ENCODE data around the gene COL17A1.

Gene COL17A1

GRCh38 chr10:103991393-103992128 lies 94.1 kb downstream of the COL17A1 start:
- Histone ChIP-seq H3K27me3 (ENCODE audit: control insufficient read depth, insufficient read depth, low read length) (no peaks in the 10 kb centered on the region), H3K4me1 (ENCODE audit: control insufficient read depth, insufficient read depth, low read length) (no peaks in the 10 kb centered on the region), H3K9me3 (ENCODE audit: control insufficient read depth, low read length) (no peaks in the 10 kb centered on the region), H3K9ac (ENCODE audit: low read length) (no peak overlapping the region), H3K4me3 (ENCODE audit: low read length) (no peak overlapping the region), H3K36me3 (ENCODE audit: control insufficient read depth, insufficient read depth, low read length) (no peaks in the 10 kb centered on the region)

- Histone ChIP-seq H3K27me3 (ENCODE audit: control insufficient read depth, insufficient read depth, low read length) (no peaks in the 10 kb centered on the region), H3K9me3 (ENCODE audit: control insufficient read depth, low read length) (no peaks in the 10 kb centered on the region), H3K4me3 (ENCODE audit: low read length) (no peak overlapping the region), H3K36me3 (ENCODE audit: control insufficient read depth, insufficient read depth, low read length) (no peaks in the 10 kb centered on the region), H3K9ac (ENCODE audit: low read length) (no peak overlapping the region), H3K4me1 (ENCODE audit: control insufficient read depth, insufficient read depth, low read length) (no peaks in the 10 kb centered on the region)
These were observed 95.1 kb downstream of the COL17A1 start for GRCh38 chr10:103990531-103990930.

GRCh38 chr10:103990121-103990520 lies 95.6 kb downstream of the COL17A1 start:
- no peak overlapping the region for H3K9ac ChIP-seq (ENCODE audit: low read length)
- H3K4me3 ChIP-seq (ENCODE audit: low read length) = no peak overlapping the region
- no peaks in the 10 kb centered on the region for H3K9me3 ChIP-seq (ENCODE audit: control insufficient read depth, low read length)
- H3K4me1 ChIP-seq (ENCODE audit: control insufficient read depth, insufficient read depth, low read length) = no peaks in the 10 kb centered on the region
- H3K27me3 ChIP-seq (ENCODE audit: control insufficient read depth, insufficient read depth, low read length) = no peaks in the 10 kb centered on the region
- no peaks in the 10 kb centered on the region for H3K36me3 ChIP-seq (ENCODE audit: control insufficient read depth, insufficient read depth, low read length)

GRCh38 chr10:103986360-103986759 lies 99.3 kb downstream of the COL17A1 start:
- Histone ChIP-seq H3K4me1 (ENCODE audit: control insufficient read depth, insufficient read depth, low read length) (no peaks in the 10 kb centered on the region), H3K9ac (ENCODE audit: low read length) (no peak overlapping the region), H3K9me3 (ENCODE audit: control insufficient read depth, low read length) (no peaks in the 10 kb centered on the region), H3K27me3 (ENCODE audit: control insufficient read depth, insufficient read depth, low read length) (no peaks in the 10 kb centered on the region), H3K36me3 (ENCODE audit: control insufficient read depth, insufficient read depth, low read length) (no peaks in the 10 kb centered on the region), H3K4me3 (ENCODE audit: low read length) (no peak overlapping the region)

GRCh38 chr10:103985726-103986125 lies 100.0 kb downstream of the COL17A1 start:
- Histone ChIP-seq H3K4me1 (ENCODE audit: control insufficient read depth, insufficient read depth, low read length) (no peaks in the 10 kb centered on the region), H3K9ac (ENCODE audit: low read length) (no peak overlapping the region), H3K9me3 (ENCODE audit: control insufficient read depth, low read length) (no peaks in the 10 kb centered on the region), H3K36me3 (ENCODE audit: control insufficient read depth, insufficient read depth, low read length) (no peaks in the 10 kb centered on the region), H3K4me3 (ENCODE audit: low read length) (no peak overlapping the region), H3K27me3 (ENCODE audit: control insufficient read depth, insufficient read depth, low read length) (no peaks in the 10 kb centered on the region)

- H3K4me3 ChIP-seq (ENCODE audit: low read length) = no peak overlapping the region
- H3K9ac ChIP-seq (ENCODE audit: low read length) = no peak overlapping the region
- H3K36me3 ChIP-seq (ENCODE audit: control insufficient read depth, insufficient read depth, low read length) = no peaks in the 10 kb centered on the region
- no peaks in the 10 kb centered on the region for H3K9me3 ChIP-seq (ENCODE audit: control insufficient read depth, low read length)
- H3K4me1 ChIP-seq (ENCODE audit: control insufficient read depth, insufficient read depth, low read length) = no peaks in the 10 kb centered on the region
- no peaks in the 10 kb centered on the region for H3K27me3 ChIP-seq (ENCODE audit: control insufficient read depth, insufficient read depth, low read length)
These were observed 102.2 kb downstream of the COL17A1 start for GRCh38 chr10:103983367-103983911.

- no peak overlapping the region for H3K4me3 ChIP-seq (ENCODE audit: low read length)
- no peaks in the 10 kb centered on the region for H3K27me3 ChIP-seq (ENCODE audit: control insufficient read depth, insufficient read depth, low read length)
- no peaks in the 10 kb centered on the region for H3K4me1 ChIP-seq (ENCODE audit: control insufficient read depth, insufficient read depth, low read length)
- no peaks in the 10 kb centered on the region for H3K36me3 ChIP-seq (ENCODE audit: control insufficient read depth, insufficient read depth, low read length)
- no peak overlapping the region for H3K9ac ChIP-seq (ENCODE audit: low read length)
- no peaks in the 10 kb centered on the region for H3K9me3 ChIP-seq (ENCODE audit: control insufficient read depth, low read length)
These were observed 103.0 kb downstream of the COL17A1 start for GRCh38 chr10:103982639-103983038.

Measured in mucosa of stomach (tissue), 1 donor.